Parathyroid adenoma (tissue), 2 donors: ENCODE data around the gene FCHSD1.
"Not testable (repeated sequence)": the region's sequence is repeated elsewhere in the genome, so short reads cannot be mapped to it uniquely, and the experiment has no call there.

ENCODE experiments used
- H2AFZ ChIP-seq: fragments of 300-600 bp; sonication (generic); one replicate; pipeline ENCODE4 v1.7.0; 2017; ENCODE audit warnings: antibody characterized with exemption, mild to moderate bottlenecking
- H3K27ac ChIP-seq: fragments of 300-600 bp; sonication (generic); one replicate; pipeline ENCODE4 v1.7.0; 2017
- H3K27me3 ChIP-seq: fragments of 300-600 bp; sonication (generic); one replicate; pipeline ENCODE4 v1.7.0; 2017; ENCODE audit warnings: low read length; ENCODE audit not compliant: control insufficient read depth, insufficient read depth
- H3K36me3 ChIP-seq: fragments of 300-600 bp; sonication (generic); one replicate; pipeline ENCODE4 v1.7.0; 2017; ENCODE audit warnings: low read length; ENCODE audit not compliant: control insufficient read depth, insufficient read depth
- H3K4me1 ChIP-seq: fragments of 300-600 bp; sonication (generic); one replicate; pipeline ENCODE4 v1.7.0; 2017; ENCODE audit warnings: control low read depth
- H3K4me2 ChIP-seq: fragments of 300-600 bp; sonication (generic); one replicate; pipeline ENCODE4 v1.7.0; 2017; ENCODE audit warnings: low read length
- H3K4me3 ChIP-seq: fragments of 300-600 bp; sonication (generic); one replicate; pipeline ENCODE4 v1.7.0; 2017; ENCODE audit warnings: low read depth, low read length
- H3K79me2 ChIP-seq: fragments of 300-600 bp; sonication (generic); one replicate; pipeline ENCODE4 v1.7.0; 2017; ENCODE audit warnings: control low read depth
- H3K9ac ChIP-seq: fragments of 300-600 bp; sonication (generic); one replicate; pipeline ENCODE4 v1.7.0; 2017; ENCODE audit warnings: mild to moderate bottlenecking
- H3K9me3 ChIP-seq: fragments of 300-600 bp; sonication (generic); one replicate; pipeline ENCODE4 v1.7.0; 2017; ENCODE audit warnings: low read length; ENCODE audit not compliant: control insufficient read depth
- TF ChIP-seq, protein P1 (sequence below): fragments of 300-600 bp; sonication (generic); IDR thresholded peaks from one replicate; pipeline ENCODE4 v1.7.0; 2017; ENCODE audit warnings: antibody characterized with exemption, mild to moderate bottlenecking
- donor health status: primary hyperparathyroidism.

The FCHSD1 gene

DNA sequence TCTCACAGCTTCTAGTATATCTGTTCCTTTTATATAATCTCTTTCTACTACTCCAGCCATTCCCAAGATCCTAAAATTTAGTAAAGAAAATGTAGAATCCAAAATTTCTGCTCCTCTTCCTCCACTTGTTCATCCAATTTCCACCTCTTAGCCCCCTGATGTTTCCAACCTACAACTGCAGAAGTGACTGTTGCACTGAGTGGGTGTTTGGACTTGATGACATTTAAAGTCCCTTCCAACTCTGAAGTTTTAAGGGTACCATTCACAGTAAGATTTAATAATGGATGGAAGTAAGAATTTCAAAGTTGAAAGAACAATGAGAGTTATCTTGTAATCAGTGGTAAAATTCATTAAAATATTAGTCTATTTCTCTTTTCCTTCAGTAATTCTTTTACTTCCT, 37.9 kb downstream of the FCHSD1 start:
- Histone ChIP-seq H3K27me3 (no peaks in the 10 kb centered on the region), H3K36me3 (no peaks in the 10 kb centered on the region), H3K9ac (no peak overlapping the region), H3K79me2 (peaks cover 52% of the 10 kb centered on the region), H2AFZ (no peak overlapping the region), H3K4me2 (no peak overlapping the region), H3K27ac (no peak overlapping the region), H3K9me3 (no peaks in the 10 kb centered on the region), H3K4me3 (no peak overlapping the region), H3K4me1 (peaks cover 16% of the 10 kb centered on the region)
- TF ChIP-seq, protein P1, sequence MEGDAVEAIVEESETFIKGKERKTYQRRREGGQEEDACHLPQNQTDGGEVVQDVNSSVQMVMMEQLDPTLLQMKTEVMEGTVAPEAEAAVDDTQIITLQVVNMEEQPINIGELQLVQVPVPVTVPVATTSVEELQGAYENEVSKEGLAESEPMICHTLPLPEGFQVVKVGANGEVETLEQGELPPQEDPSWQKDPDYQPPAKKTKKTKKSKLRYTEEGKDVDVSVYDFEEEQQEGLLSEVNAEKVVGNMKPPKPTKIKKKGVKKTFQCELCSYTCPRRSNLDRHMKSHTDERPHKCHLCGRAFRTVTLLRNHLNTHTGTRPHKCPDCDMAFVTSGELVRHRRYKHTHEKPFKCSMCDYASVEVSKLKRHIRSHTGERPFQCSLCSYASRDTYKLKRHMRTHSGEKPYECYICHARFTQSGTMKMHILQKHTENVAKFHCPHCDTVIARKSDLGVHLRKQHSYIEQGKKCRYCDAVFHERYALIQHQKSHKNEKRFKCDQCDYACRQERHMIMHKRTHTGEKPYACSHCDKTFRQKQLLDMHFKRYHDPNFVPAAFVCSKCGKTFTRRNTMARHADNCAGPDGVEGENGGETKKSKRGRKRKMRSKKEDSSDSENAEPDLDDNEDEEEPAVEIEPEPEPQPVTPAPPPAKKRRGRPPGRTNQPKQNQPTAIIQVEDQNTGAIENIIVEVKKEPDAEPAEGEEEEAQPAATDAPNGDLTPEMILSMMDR: no peak

GRCh38 chr5:141611289-141611688, 39.9 kb downstream of the FCHSD1 start:
- no peak overlapping the region for H3K27ac ChIP-seq
- no peak overlapping the region for H3K4me3 ChIP-seq
- peaks cover 3% of the 10 kb centered on the region for H3K4me1 ChIP-seq
- TF ChIP-seq, protein P1: no peak
- H3K4me2 ChIP-seq: no peak overlapping the region
- H3K9ac ChIP-seq: no peak overlapping the region
- no peaks in the 10 kb centered on the region for H3K27me3 ChIP-seq
- H3K36me3 ChIP-seq: no peaks in the 10 kb centered on the region
- no peak overlapping the region for H2AFZ ChIP-seq
- H3K79me2 ChIP-seq: peaks cover 55% of the 10 kb centered on the region
- H3K9me3 ChIP-seq: no peaks in the 10 kb centered on the region

DNA sequence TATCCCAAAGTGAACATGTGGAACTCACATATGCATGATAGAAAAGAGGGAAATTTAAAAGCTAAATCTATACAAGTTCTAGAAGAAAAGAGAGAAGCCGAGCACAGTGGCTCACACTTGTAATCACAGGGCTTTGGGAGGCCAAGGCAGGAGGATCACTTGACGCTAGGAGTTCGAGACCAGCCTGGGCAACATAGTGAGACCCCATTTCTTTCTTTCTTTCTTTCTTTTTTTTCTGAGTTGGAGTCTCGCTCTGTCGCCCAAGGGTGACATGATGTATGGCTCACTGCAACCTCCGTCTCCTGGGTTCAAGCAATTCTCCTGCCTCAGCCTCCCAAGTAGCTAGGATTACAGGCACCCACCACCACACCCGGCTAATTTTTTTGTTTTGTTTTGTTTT, 41.3 kb downstream of the FCHSD1 start:
- H3K9me3 ChIP-seq, H2AFZ ChIP-seq, H3K4me2 ChIP-seq, H3K36me3 ChIP-seq, H3K9ac ChIP-seq, H3K27ac ChIP-seq, H3K4me3 ChIP-seq, H3K27me3 ChIP-seq, H3K4me1 ChIP-seq: not testable (repeated sequence)
- peaks cover 62% of the 10 kb centered on the region for H3K79me2 ChIP-seq

- H3K4me1 ChIP-seq: peaks cover 2% of the 10 kb centered on the region
- no peak overlapping the region for H3K9ac ChIP-seq
- H3K36me3 ChIP-seq: no peaks in the 10 kb centered on the region
- no peak overlapping the region for H3K4me2 ChIP-seq
- TF ChIP-seq, protein P1: no peak
- no peak overlapping the region for H3K27ac ChIP-seq
- peaks cover 56% of the 10 kb centered on the region for H3K79me2 ChIP-seq
- no peak overlapping the region for H2AFZ ChIP-seq
- no peak overlapping the region for H3K4me3 ChIP-seq
- H3K9me3 ChIP-seq: no peaks in the 10 kb centered on the region
- H3K27me3 ChIP-seq: no peaks in the 10 kb centered on the region
Observed at GRCh38 chr5:141609044-141609443, 42.2 kb downstream of the FCHSD1 start.

GRCh38 chr5:141608557-141608956, 42.7 kb downstream of the FCHSD1 start:
- Histone ChIP-seq H3K4me1 (peaks cover 2% of the 10 kb centered on the region), H3K9me3 (no peaks in the 10 kb centered on the region), H3K36me3 (no peaks in the 10 kb centered on the region), H3K79me2 (peaks cover 53% of the 10 kb centered on the region), H3K9ac (no peak overlapping the region), H3K27me3 (no peaks in the 10 kb centered on the region), H3K27ac (no peak overlapping the region), H3K4me2 (no peak overlapping the region), H3K4me3 (no peak overlapping the region), H2AFZ (no peak overlapping the region)
- TF ChIP-seq, protein P1: no peak
